GM20000 (cell line): ENCODE measurements around the gene PARP16.

Experiments
- DNase-seq: peaks from one replicate; pipeline ENCODE4 v3.0.0; 2012; ENCODE audit warnings: low spot score
- TF ChIP-seq, protein P1 (sequence below): IDR thresholded peaks from 2 replicates; pipeline ENCODE4 v1.5.1; 2012; ENCODE audit warnings: mild to moderate bottlenecking, control low read depth; ENCODE audit errors: extremely low read depth, missing control alignments

PARP16 gene

DNA sequence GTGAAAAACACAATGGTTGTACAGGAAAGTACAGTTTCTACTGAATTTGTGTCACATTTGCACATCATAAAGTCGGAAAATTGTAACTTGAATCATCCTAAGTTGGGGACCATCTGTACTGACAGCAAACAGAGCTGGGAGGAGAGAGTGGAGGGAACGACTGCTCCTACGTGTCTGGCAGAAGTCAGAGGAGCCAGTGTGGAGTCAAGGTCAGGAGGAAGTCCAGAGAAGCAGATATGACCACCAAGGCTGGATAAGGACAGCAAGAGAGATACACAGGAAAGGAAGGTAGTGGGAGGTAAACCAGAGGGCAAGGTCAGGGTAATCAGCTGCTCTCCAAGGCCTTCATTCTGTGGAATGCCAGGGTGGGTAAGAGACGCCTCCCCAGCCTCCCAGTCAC is 72.7 kb downstream of the PARP16 start:
- DNase-seq = no peak
- TF ChIP-seq, protein P1, sequence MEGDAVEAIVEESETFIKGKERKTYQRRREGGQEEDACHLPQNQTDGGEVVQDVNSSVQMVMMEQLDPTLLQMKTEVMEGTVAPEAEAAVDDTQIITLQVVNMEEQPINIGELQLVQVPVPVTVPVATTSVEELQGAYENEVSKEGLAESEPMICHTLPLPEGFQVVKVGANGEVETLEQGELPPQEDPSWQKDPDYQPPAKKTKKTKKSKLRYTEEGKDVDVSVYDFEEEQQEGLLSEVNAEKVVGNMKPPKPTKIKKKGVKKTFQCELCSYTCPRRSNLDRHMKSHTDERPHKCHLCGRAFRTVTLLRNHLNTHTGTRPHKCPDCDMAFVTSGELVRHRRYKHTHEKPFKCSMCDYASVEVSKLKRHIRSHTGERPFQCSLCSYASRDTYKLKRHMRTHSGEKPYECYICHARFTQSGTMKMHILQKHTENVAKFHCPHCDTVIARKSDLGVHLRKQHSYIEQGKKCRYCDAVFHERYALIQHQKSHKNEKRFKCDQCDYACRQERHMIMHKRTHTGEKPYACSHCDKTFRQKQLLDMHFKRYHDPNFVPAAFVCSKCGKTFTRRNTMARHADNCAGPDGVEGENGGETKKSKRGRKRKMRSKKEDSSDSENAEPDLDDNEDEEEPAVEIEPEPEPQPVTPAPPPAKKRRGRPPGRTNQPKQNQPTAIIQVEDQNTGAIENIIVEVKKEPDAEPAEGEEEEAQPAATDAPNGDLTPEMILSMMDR = no peak

DNA sequence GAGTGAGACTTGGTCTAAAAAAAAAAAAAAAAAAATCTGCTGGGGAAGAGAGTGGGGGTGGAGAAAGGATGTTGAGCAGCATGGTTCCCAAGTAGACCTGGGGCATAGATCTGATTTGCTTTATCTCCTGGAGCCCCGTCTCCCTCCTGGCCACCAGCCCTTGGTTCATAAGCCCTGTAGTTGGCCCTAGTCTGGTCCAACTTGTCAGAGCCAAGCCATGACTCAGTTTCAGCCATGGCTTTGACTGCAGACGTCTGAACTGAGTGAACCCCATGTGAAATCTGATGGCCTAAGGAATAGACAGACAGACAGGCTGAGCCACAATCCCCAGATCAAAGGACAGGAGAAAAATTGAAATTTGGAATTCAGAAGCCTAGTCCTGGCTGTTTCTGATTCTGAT is 73.4 kb downstream of the PARP16 start:
- no peak for DNase-seq
- TF ChIP-seq, protein P1 = no peak

- TF ChIP-seq, protein P1 = peak; percentile 58
- DNase-seq = peak; percentile 70
Measured at GRCh38 chr15:65212097-65212496, 74.6 kb downstream of the PARP16 start.

- no peak for DNase-seq
- TF ChIP-seq, protein P1 = no peak
Measured at GRCh38 chr15:65211482-65211982, 75.2 kb downstream of the PARP16 start.

- TF ChIP-seq, protein P1 = no peak
- no peak for DNase-seq
Measured at GRCh38 chr15:65210770-65211481, 75.8 kb downstream of the PARP16 start, which contains the start of gene CILP. Gene CILP, minus strand, starts transcription at chr15:65211473. Its CDS starts 1,718 bp downstream, at chr15:65209755.

GRCh38 chr15:65209701-65210643 is 76.7 kb downstream of the PARP16 start:
- TF ChIP-seq, protein P1 = no peak
- no peak for DNase-seq

DNA sequence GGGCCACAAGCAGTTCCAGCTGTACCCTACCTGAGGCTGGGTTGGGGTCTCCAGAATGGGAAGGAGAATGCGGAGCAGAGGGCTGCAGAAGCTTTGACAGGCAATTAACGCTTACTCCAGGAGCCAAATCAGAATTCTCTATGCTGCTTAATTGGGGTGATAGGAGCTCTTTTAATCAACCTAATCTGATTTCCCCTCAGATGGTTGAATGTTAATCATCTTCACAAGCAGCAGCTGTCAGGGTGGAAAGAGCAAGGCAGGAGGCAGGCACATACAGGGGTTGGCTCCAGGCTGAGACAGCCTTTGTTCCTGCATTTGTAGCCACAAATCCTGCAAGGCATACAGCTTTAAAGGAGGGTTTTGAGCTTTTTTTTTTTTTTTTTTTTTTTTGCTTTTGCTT is 78.0 kb downstream of the PARP16 start:
- TF ChIP-seq, protein P1 = no peak
- DNase-seq = no peak
